ENCODE data around the gene PRODH2. TPM values are rescaled to one million over a fixed set of nuclear protein-coding genes. Genes with fewer than 3 reads are reported as not detected.

PRODH2 gene
- total RNA-seq, 2 experiments from 2014 or later = not detected

GRCh38 chr19:35806597-35806996, 6.0 kb downstream of the PRODH2 start:
- POLR2A ChIA-PET = no interaction called here

GRCh38 chr19:35805526-35806102, 7.0 kb downstream of the PRODH2 start:
- Histone ChIP-seq H3K36me3 (ENCODE audit: insufficient read depth, low read length) (no peaks in the 10 kb centered on the region), H3K4me1 (ENCODE audit: insufficient read depth, low read length) (peaks cover 4% of the 10 kb centered on the region), H3K27ac (ENCODE audit: low read depth in 1 of 2, low read length in 2 of 2) (no peak overlapping the region), H3K9me3 (ENCODE audit: control insufficient read depth in 1 of 2, insufficient read depth in 1 of 2, low read length in 2 of 2) (no peaks in the 10 kb centered on the region), H3K4me3 (ENCODE audit: low read length) (no peak overlapping the region), H3K27me3 (ENCODE audit: control insufficient read depth in 1 of 2, insufficient read depth in 2 of 2, low read length in 2 of 2) (no peaks in the 10 kb centered on the region)
- DNase-seq = no peak
- ChIA-PET POLR2A (no interaction called here), CTCF (no interaction called here)
- Mint-ChIP-seq H3K4me3 (no peak overlapping the region), H3K27ac (no peak overlapping the region), H3K27me3 (peaks cover 8% of the 10 kb centered on the region), H3K36me3 (ENCODE audit: low read depth) (no peaks in the 10 kb centered on the region), H3K4me1 (ENCODE audit: low read depth) (no peaks in the 10 kb centered on the region), H3K9me3 (no peaks in the 10 kb centered on the region)
- no peak for TF ChIP-seq CTCF (IDR thresholded peaks at IDR 0.05)
- intact Hi-C loops (cut with DNase I, micrococcal nuclease) = no loop called here
- no peak for ATAC-seq (ENCODE audit: poor library complexity)

More at GRCh38 chr19:35806597-35806996, 6.0 kb downstream of the PRODH2 start:
- CTCF ChIA-PET = no interaction called here
- ATAC-seq (ENCODE audit: poor library complexity) (no peak), DNase-seq (no peak)
- no peak for TF ChIP-seq CTCF (IDR thresholded peaks at IDR 0.05)
- H3K9me3 Mint-ChIP-seq = no peaks in the 10 kb centered on the region
- no peaks in the 10 kb centered on the region for H3K4me1 Mint-ChIP-seq (ENCODE audit: low read depth)
- Histone ChIP-seq H3K4me3 (ENCODE audit: low read length) (no peak overlapping the region), H3K9me3 (ENCODE audit: control insufficient read depth in 1 of 2, insufficient read depth in 1 of 2, low read length in 2 of 2) (no peaks in the 10 kb centered on the region), H3K36me3 (ENCODE audit: insufficient read depth, low read length) (no peaks in the 10 kb centered on the region), H3K27me3 (ENCODE audit: control insufficient read depth in 1 of 2, insufficient read depth in 2 of 2, low read length in 2 of 2) (no peaks in the 10 kb centered on the region), H3K4me1 (ENCODE audit: insufficient read depth, low read length) (peaks cover 4% of the 10 kb centered on the region), H3K27ac (ENCODE audit: low read depth in 1 of 2, low read length in 2 of 2) (no peak overlapping the region)
- no peak overlapping the region for H3K4me3 Mint-ChIP-seq
- intact Hi-C loops (cut with DNase I, micrococcal nuclease) = no loop called here
- peaks cover 15% of the 10 kb centered on the region for H3K27me3 Mint-ChIP-seq
- H3K27ac Mint-ChIP-seq = no peak overlapping the region
- no peaks in the 10 kb centered on the region for H3K36me3 Mint-ChIP-seq (ENCODE audit: low read depth)

GRCh38 chr19:35801828-35802227, 10.8 kb downstream of the PRODH2 start:
- Histone ChIP-seq H3K4me3 (ENCODE audit: low read length) (no peak overlapping the region), H3K4me1 (ENCODE audit: insufficient read depth, low read length) (peaks cover 12% of the 10 kb centered on the region), H3K27me3 (ENCODE audit: control insufficient read depth in 1 of 2, insufficient read depth in 2 of 2, low read length in 2 of 2) (peaks cover 5 to 6% of the 10 kb centered on the region in 2 experiments), H3K36me3 (ENCODE audit: insufficient read depth, low read length) (no peaks in the 10 kb centered on the region), H3K9me3 (ENCODE audit: control insufficient read depth in 1 of 2, insufficient read depth in 1 of 2, low read length in 2 of 2) (peaks cover 0 to 5% of the 10 kb centered on the region in 2 experiments), H3K27ac (ENCODE audit: low read depth in 1 of 2, low read length in 2 of 2) (no peak overlapping the region)
- TF ChIP-seq CTCF (IDR thresholded peaks at IDR 0.05) = no peak
- Mint-ChIP-seq H3K4me1 (ENCODE audit: low read depth) (no peaks in the 10 kb centered on the region), H3K9me3 (no peaks in the 10 kb centered on the region), H3K27ac (no peak overlapping the region), H3K4me3 (no peak overlapping the region), H3K27me3 (peaks cover 29% of the 10 kb centered on the region), H3K36me3 (ENCODE audit: low read depth) (no peaks in the 10 kb centered on the region)
- intact Hi-C loops (cut with DNase I, micrococcal nuclease) = no loop called here
- ChIA-PET CTCF (no interaction called here), POLR2A (no interaction called here)
- DNase-seq (no peak), ATAC-seq (ENCODE audit: poor library complexity) (no peak)
